Measurements from ENCODE around the gene CRYAB.

DNA sequence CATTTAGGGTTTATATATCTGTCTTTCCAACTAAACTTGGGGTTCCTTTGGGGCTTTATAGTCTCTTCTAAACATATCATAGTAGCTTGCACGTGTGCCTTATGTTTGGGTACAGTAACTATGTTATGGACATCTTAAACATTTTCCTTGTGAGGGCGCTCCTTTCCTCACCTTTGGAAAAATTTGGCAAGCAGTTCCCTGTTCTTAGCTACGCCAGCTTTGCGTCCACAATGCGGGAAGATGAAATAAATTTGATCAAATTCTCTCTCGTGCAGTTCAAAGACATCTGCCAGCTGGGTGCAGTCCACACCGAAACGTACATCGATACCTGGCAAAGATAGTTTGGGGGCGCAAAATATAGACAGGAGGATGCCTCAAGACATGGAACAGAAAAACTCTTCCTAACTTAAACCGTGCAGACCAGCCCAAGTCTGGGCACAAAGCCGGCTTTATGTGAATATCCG lies 33.2 kb downstream of the CRYAB start:
- TF ChIP-seq EP300 (IDR thresholded peaks at IDR 0.05), result no peak
- no peak for TF ChIP-seq POLR2AphosphoS5 (IDR thresholded peaks at IDR 0.05)
- no peak for TF ChIP-seq CTCF (IDR thresholded peaks at IDR 0.05)

Data from stomach (tissue), 4 donors.